ENCODE data around the gene SRGAP1. TPM values are rescaled to one million over a fixed set of nuclear protein-coding genes. Genes with fewer than 3 reads are reported as not detected.

Gene SRGAP1
- total and polyA plus RNA-seq, 2 of the 13 experiments (the other 11 are each of a cell fraction or from before 2014, with no cell fraction given), result 1.6 to 3.4 TPM

- ATAC-seq (no peak), DNase-seq (ENCODE audit: low spot score) (no peak), FAIRE-seq (no peak)
- H2AFZ ChIP-seq (ENCODE audit: low read length), result no peak overlapping the region
- H3K4me3 ChIP-seq (replicated peaks in 1 of 3; ENCODE audit: insufficient read depth in 1 of 3, low read depth in 2 of 3, low read length in 3 of 3), result no peak overlapping the region
- POLR2A ChIA-PET, result no interaction called here
- no peaks in the 10 kb centered on the region; a peak in 1 of 5 replicates for H3K36me3 ChIP-seq (replicated peaks in 1 of 2; ENCODE audit: control insufficient read depth in 1 of 2, insufficient read depth in 2 of 2, low read length in 2 of 2)
- H3K9me3 ChIP-seq (ENCODE audit: low read length), result no peaks in the 10 kb centered on the region
- no peak overlapping the region for H3K9ac ChIP-seq (ENCODE audit: insufficient read depth, low read depth, low read length)
- CTCF ChIA-PET (ENCODE audit: low intra/inter-chr PET ratio, low total read pairs), result no interaction called here
- BruUV-seq (replicated peaks), result no TSS peak
- in situ Hi-C loops (cut with HindIII; ENCODE audit: extremely low pct_ligation_motif_present, low pct_unique_long_range_greater_than_20kb), result no loop called here
- no peaks in the 10 kb centered on the region for H3K4me1 ChIP-seq (ENCODE audit: insufficient read depth, low read length)
- TF ChIP-seq ZNF567 (CRISPR knock-in tag; IDR thresholded peaks at IDR 0.05; ENCODE audit: borderline replicate concordance) (no peak), ZBTB7B (CRISPR knock-in tag; IDR thresholded peaks at IDR 0.05) (no peak), RAD21 (CRISPR knock-in tag; IDR thresholded peaks at IDR 0.05) (no peak), ZNF253 (CRISPR knock-in tag; IDR thresholded peaks at IDR 0.05; ENCODE audit: borderline replicate concordance) (no peak), BCL6 (CRISPR knock-in tag; IDR thresholded peaks at IDR 0.05) (no peak), TOPORS (CRISPR knock-in tag; IDR thresholded peaks at IDR 0.05) (no peak), CSRNP1 (CRISPR knock-in tag; IDR thresholded peaks at IDR 0.05) (no peak), TRIM22 (IDR thresholded peaks at IDR 0.05) (no peak), ZNF841 (CRISPR knock-in tag; IDR thresholded peaks at IDR 0.05; ENCODE audit: borderline replicate concordance) (no peak), ZNF761 (CRISPR knock-in tag; conservative IDR thresholded peaks at IDR 0.05) (no peak), MEIS1 (CRISPR knock-in tag; IDR thresholded peaks at IDR 0.05; ENCODE audit: borderline replicate concordance) (no peak), ZNF615 (CRISPR knock-in tag; IDR thresholded peaks at IDR 0.05; ENCODE audit: borderline replicate concordance) (no peak)
- TF ChIP-seq, protein P1, sequence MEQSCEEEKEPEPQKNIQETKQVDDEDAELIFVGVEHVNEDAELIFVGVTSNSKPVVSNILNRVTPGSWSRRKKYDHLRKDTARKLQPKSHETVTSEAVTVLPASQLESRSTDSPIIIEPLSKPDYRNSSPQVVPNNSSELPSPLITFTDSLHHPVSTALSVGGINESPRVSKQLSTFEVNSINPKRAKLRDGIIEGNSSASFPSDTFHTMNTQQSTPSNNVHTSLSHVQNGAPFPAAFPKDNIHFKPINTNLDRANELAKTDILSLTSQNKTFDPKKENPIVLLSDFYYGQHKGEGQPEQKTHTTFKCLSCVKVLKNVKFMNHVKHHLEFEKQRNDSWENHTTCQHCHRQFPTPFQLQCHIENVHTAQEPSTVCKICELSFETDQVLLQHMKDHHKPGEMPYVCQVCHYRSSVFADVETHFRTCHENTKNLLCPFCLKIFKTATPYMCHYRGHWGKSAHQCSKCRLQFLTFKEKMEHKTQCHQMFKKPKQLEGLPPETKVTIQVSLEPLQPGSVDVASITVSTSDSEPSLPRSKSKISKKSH (CRISPR knock-in tag; IDR thresholded peaks at IDR 0.05; ENCODE audit: borderline replicate concordance), result no peak
- WGBS (ENCODE audit: low lambda C conversion rate), result 96% methylated on average over 4 of the region's 4 CpGs
- no peaks in the 10 kb centered on the region for H3K79me2 ChIP-seq (ENCODE audit: insufficient read depth, low read length)
- H3K27ac ChIP-seq (ENCODE audit: extremely low read length, insufficient read depth, low read length), result no peak overlapping the region
- H3K27me3 ChIP-seq (ENCODE audit: control insufficient read depth in 1 of 2, insufficient read depth in 2 of 2, low read length in 2 of 2), result no peaks in the 10 kb centered on the region
- no peaks in the 10 kb centered on the region for H4K20me1 ChIP-seq (ENCODE audit: insufficient read depth, low read length)
- intact Hi-C loops (cut with micrococcal nuclease; ENCODE audit: unreplicated experiment), result no loop called here
- H3K4me2 ChIP-seq (ENCODE audit: low read depth, low read length), result no peak overlapping the region
These were observed 242.4 kb downstream of the SRGAP1 start for GRCh38 chr12:64086946-64087345.
